GM18907 (cell line): ENCODE results near the gene PGAP3.
"Not testable (repeated sequence)": the region's sequence is repeated elsewhere in the genome, so short reads cannot be mapped to it uniquely, and the experiment has no call there.

Source experiments
- ATAC-seq: cut with Tn5 transposase; IDR thresholded peaks from one replicate; pipeline ENCODE4 v1.9.1; 2021; ENCODE audit warnings: mild to moderate bottlenecking, moderate library complexity; ENCODE audit not compliant: unreplicated experiment

PGAP3 gene

GRCh38 chr17:39716073-39716818 is 28.4 kb upstream of the PGAP3 start:
- no peak for ATAC-seq

GRCh38 chr17:39715375-39716072 is 27.7 kb upstream of the PGAP3 start:
- ATAC-seq: no peak

GRCh38 chr17:39714234-39714633 is 26.4 kb upstream of the PGAP3 start:
- ATAC-seq: no peak

- no peak for ATAC-seq
Measured at GRCh38 chr17:39711851-39712250, 24.0 kb upstream of the PGAP3 start.

GRCh38 chr17:39711071-39711470 is 23.2 kb upstream of the PGAP3 start:
- not testable (repeated sequence) for ATAC-seq

GRCh38 chr17:39709998-39710964 is 22.4 kb upstream of the PGAP3 start:
- no peak for ATAC-seq

- no peak for ATAC-seq
Measured at GRCh38 chr17:39709319-39709997, 21.6 kb upstream of the PGAP3 start.

- no peak for ATAC-seq
Measured at GRCh38 chr17:39706921-39707337, 19.1 kb upstream of the PGAP3 start.

GRCh38 chr17:39706383-39706782 is 18.5 kb upstream of the PGAP3 start:
- ATAC-seq: no peak

GRCh38 chr17:39705786-39706348 is 18.0 kb upstream of the PGAP3 start:
- no peak for ATAC-seq

GRCh38 chr17:39704821-39705551 is 17.1 kb upstream of the PGAP3 start:
- ATAC-seq: no peak

GRCh38 chr17:39703913-39704312 is 16.1 kb upstream of the PGAP3 start:
- ATAC-seq: no peak

GRCh38 chr17:39702901-39703893 is 15.3 kb upstream of the PGAP3 start:
- ATAC-seq: no peak

- no peak for ATAC-seq
Measured at GRCh38 chr17:39701784-39702422, 14.0 kb upstream of the PGAP3 start.

GRCh38 chr17:39701012-39701783 is 13.3 kb upstream of the PGAP3 start:
- no peak for ATAC-seq

- no peak for ATAC-seq
Measured at GRCh38 chr17:39700148-39700987, 12.5 kb upstream of the PGAP3 start.

GRCh38 chr17:39699818-39700147 is 11.9 kb upstream of the PGAP3 start, which contains the start of gene ERBB2:
Gene ERBB2, plus strand, starts transcription at chr17:39700064. Its CDS starts 175 bp downstream, at chr17:39700239.
- ATAC-seq: no peak
